ENCODE data around the gene ITGB5. TPM values are rescaled to one million over a fixed set of nuclear protein-coding genes. Genes with fewer than 3 reads are reported as not detected.

The ITGB5 gene
- total RNA-seq, 1 experiment from 2014 or later: 77.8 TPM

DNA sequence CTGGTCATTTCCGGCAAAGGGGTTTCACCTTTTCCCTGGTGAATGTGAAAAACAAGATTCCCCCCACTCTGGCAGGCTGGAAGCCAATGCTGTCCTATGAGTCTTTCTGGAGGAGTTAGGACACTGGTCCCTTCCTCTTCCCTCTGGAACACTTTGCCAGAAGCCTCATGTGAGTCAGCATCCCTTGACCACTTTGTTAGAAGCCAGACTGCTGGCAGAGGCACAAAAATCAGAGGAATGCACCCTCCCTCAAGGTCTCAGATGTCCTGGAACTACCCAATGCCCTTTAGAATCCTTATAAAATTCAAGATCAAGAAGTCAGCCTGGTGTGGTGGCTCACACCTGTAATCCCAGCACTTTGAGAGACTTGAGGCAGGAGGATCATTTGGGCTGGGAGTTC, 26.6 kb downstream of the ITGB5 start:
- H3K36me3 ChIP-seq (ENCODE audit: control insufficient read depth in 1 of 2, insufficient read depth in 2 of 2, low read length in 2 of 2): 0 out of 4 replicates have a peak, but pooled peaks cover 0 to 3% of the 10 kb centered on the region in 2 experiments
- no peaks in the 10 kb centered on the region for H4K20me1 ChIP-seq (ENCODE audit: insufficient read depth)
- peaks cover 16 to 42% of the 10 kb centered on the region in 2 experiments for H3K4me1 ChIP-seq (ENCODE audit: control insufficient read depth in 1 of 2, insufficient read depth in 2 of 2, low read length in 2 of 2)
- no TSS peak for BruUV-seq (replicated peaks)
- ATAC-seq (peak; percentile 98), DNase-seq (ENCODE audit: low read depth, low spot score) (peak; percentile 80)
- no peak overlapping the region for H2AFZ ChIP-seq (ENCODE audit: low read depth, low read length, poor library complexity, severe bottlenecking)
- ChIA-PET RAD21 (ENCODE audit: low non-redundant PET in 1 of 2, low total read pairs in 2 of 2, uncharacterized antibody in 2 of 2, unreplicated experiment in 2 of 2) (no interaction called here), CTCF (no interaction called here), POLR2A (no interaction called here)
- H3K9ac ChIP-seq (ENCODE audit: low read length): 0 out of 2 replicates have a peak overlapping the region, but pooled peaks have one; percentile 5
- peak overlapping the region in 1 of 2 experiments; percentile 15; a peak in 1 of 4 replicates for H3K4me3 ChIP-seq (replicated peaks in 1 of 2; ENCODE audit: low read depth in 1 of 2, low read length in 2 of 2)
- H3K9me2 ChIP-seq (ENCODE audit: insufficient read depth): no peaks in the 10 kb centered on the region
- peak overlapping the region; percentile 36; the same call in 1 of the 2 replicates for H3K27ac ChIP-seq (ENCODE audit: low read depth, low read length)
- H3K4me2 ChIP-seq (ENCODE audit: low read length): peak overlapping the region; percentile 61
- intact Hi-C loops (cut with micrococcal nuclease): no loop called here
- H3K9me3 ChIP-seq (ENCODE audit: control insufficient read depth in 1 of 2, insufficient read depth in 1 of 2, low read depth in 1 of 2, low read length in 2 of 2): no peaks in the 10 kb centered on the region
- H3K27me3 ChIP-seq (ENCODE audit: insufficient read depth, low read length): no peaks in the 10 kb centered on the region
- no peaks in the 10 kb centered on the region; the same call in 1 of the 2 replicates for H3K79me2 ChIP-seq (ENCODE audit: insufficient read depth, low read length)
- TF ChIP-seq POLR2A (IDR thresholded peaks at IDR 0.05; ENCODE audit: borderline replicate concordance, extremely low read depth, insufficient read depth, insufficient read length) (no peak), SIN3A (IDR thresholded peaks at IDR 0.05; ENCODE audit: low read depth) (peak; percentile 43; the same call in 1 of the 2 replicates), SP1 (IDR thresholded peaks at IDR 0.05; ENCODE audit: low read depth) (peak; percentile 73), FOSL1 (IDR thresholded peaks at IDR 0.05; ENCODE audit: low read depth) (peak; percentile 68; the same call in 1 of the 2 replicates), POLR2AphosphoS5 (IDR thresholded peaks at IDR 0.05; ENCODE audit: low read depth, low read length) (peak; percentile 47; the same call in 1 of the 2 replicates), CBX3 (IDR thresholded peaks at IDR 0.05; ENCODE audit: low read depth) (peak; percentile 49; the same call in 1 of the 2 replicates), SRF (IDR thresholded peaks at IDR 0.05; ENCODE audit: low read depth) (no peak), CEBPB (IDR thresholded peaks at IDR 0.05; ENCODE audit: low read depth) (no peak), ZNF274 (IDR thresholded peaks at IDR 0.05; ENCODE audit: low read depth, low read length) (no peak), YY1 (IDR thresholded peaks at IDR 0.05; ENCODE audit: extremely low read depth, insufficient replicate concordance, low read depth, low read length) (no peak), ELF1 (IDR thresholded peaks at IDR 0.05; ENCODE audit: borderline replicate concordance, low read depth) (no peak), EZH2phosphoT487 (IDR thresholded peaks at IDR 0.05; ENCODE audit: borderline replicate concordance) (no peak), EGR1 (IDR thresholded peaks at IDR 0.05; ENCODE audit: low read depth) (no peak), TCF7L2 (IDR thresholded peaks at IDR 0.05; ENCODE audit: borderline replicate concordance, extremely low read depth, insufficient read depth, insufficient read length) (peak; percentile 47), EZH2 (IDR thresholded peaks at IDR 0.05) (no peak), ZFX (IDR thresholded peaks at IDR 0.05) (no peak), JUND (IDR thresholded peaks at IDR 0.05) (peak; percentile 76)
- TF ChIP-seq, protein P1, sequence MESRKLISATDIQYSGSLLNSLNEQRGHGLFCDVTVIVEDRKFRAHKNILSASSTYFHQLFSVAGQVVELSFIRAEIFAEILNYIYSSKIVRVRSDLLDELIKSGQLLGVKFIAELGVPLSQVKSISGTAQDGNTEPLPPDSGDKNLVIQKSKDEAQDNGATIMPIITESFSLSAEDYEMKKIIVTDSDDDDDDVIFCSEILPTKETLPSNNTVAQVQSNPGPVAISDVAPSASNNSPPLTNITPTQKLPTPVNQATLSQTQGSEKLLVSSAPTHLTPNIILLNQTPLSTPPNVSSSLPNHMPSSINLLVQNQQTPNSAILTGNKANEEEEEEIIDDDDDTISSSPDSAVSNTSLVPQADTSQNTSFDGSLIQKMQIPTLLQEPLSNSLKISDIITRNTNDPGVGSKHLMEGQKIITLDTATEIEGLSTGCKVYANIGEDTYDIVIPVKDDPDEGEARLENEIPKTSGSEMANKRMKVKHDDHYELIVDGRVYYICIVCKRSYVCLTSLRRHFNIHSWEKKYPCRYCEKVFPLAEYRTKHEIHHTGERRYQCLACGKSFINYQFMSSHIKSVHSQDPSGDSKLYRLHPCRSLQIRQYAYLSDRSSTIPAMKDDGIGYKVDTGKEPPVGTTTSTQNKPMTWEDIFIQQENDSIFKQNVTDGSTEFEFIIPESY (IDR thresholded peaks at IDR 0.05; ENCODE audit: extremely low read depth, insufficient replicate concordance, low read length): no peak
- TF ChIP-seq, protein P2, sequence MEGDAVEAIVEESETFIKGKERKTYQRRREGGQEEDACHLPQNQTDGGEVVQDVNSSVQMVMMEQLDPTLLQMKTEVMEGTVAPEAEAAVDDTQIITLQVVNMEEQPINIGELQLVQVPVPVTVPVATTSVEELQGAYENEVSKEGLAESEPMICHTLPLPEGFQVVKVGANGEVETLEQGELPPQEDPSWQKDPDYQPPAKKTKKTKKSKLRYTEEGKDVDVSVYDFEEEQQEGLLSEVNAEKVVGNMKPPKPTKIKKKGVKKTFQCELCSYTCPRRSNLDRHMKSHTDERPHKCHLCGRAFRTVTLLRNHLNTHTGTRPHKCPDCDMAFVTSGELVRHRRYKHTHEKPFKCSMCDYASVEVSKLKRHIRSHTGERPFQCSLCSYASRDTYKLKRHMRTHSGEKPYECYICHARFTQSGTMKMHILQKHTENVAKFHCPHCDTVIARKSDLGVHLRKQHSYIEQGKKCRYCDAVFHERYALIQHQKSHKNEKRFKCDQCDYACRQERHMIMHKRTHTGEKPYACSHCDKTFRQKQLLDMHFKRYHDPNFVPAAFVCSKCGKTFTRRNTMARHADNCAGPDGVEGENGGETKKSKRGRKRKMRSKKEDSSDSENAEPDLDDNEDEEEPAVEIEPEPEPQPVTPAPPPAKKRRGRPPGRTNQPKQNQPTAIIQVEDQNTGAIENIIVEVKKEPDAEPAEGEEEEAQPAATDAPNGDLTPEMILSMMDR (IDR thresholded peaks at IDR 0.05 in 2 of 3, conservative IDR thresholded peaks at IDR 0.05 in 1 of 3; ENCODE audit: borderline replicate concordance in 1 of 3, insufficient read depth in 1 of 3, low read depth in 2 of 3, low read length in 2 of 3): no peak
- TF ChIP-seq, protein P3, sequence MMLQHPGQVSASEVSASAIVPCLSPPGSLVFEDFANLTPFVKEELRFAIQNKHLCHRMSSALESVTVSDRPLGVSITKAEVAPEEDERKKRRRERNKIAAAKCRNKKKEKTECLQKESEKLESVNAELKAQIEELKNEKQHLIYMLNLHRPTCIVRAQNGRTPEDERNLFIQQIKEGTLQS (IDR thresholded peaks at IDR 0.05): no peak
- TF ChIP-seq, protein P4, sequence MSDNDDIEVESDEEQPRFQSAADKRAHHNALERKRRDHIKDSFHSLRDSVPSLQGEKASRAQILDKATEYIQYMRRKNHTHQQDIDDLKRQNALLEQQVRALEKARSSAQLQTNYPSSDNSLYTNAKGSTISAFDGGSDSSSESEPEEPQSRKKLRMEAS (IDR thresholded peaks at IDR 0.05): peak; percentile 45; the same call in 1 of the 2 replicates
